HEK293 (cell line): Measurements from ENCODE around the gene BPHL.

Experiments used
- CTCF ChIA-PET: fragments of 350-600 bp; formaldehyde crosslinking; extraction: SDS; loops from one replicate; lab custom pipeline; 2021; ENCODE audit warnings: antibody characterized with exemption; lab: Yijun Ruan, JAX
- POLR2A ChIA-PET: fragments of 300-600 bp; formaldehyde crosslinking; extraction: SDS; loops from one replicate; lab custom pipeline; 2020; ENCODE audit warnings: antibody characterized with exemption, inconsistent platforms; lab: Yijun Ruan, JAX
- H3K27ac ChIP-seq: fragments of 200-500 bp; sonication (Bioruptor generic); 2 replicates; pipeline ENCODE4 v1.5.1; 2014; ENCODE audit warnings: low read depth, low read length, control low read depth, inconsistent platforms; ENCODE audit errors: extremely low read depth
- H3K36me3 ChIP-seq, 2 experiments: fragments of 200-500 bp in 1 of 2; sonication (Bioruptor generic) in 1 of 2; 1 replicate in 1 of 2; 2 replicates in 1 of 2; pipeline ENCODE4 v1.5.1; 2014 to 2017; ENCODE audit warnings: inconsistent platforms in 2 of 2, low read length in 2 of 2; ENCODE audit not compliant: control insufficient read depth in 2 of 2, insufficient read depth in 1 of 2
- H3K4me1 ChIP-seq: fragments of 200-500 bp; sonication (Bioruptor generic); 2 replicates; pipeline ENCODE4 v1.5.1; 2014; ENCODE audit warnings: mild to moderate bottlenecking, low read length, inconsistent platforms; ENCODE audit not compliant: control insufficient read depth, insufficient read depth
- H3K4me3 ChIP-seq: 2 replicates; pipeline ENCODE4 v1.5.1; 2011; ENCODE audit warnings: low read depth, mild to moderate bottlenecking, control low read depth, low read length, moderate library complexity
- H3K9me3 ChIP-seq: fragments of 200-500 bp; sonication (Bioruptor generic); 2 replicates; pipeline ENCODE4 v1.5.1; 2014; ENCODE audit warnings: low read depth, low read length, inconsistent platforms; ENCODE audit not compliant: control insufficient read depth, insufficient read depth
- HOXD13 ChIP-seq: sonication (generic); formaldehyde crosslinking; IDR thresholded peaks from 2 replicates; pipeline ENCODE4 v1.8.0; 2022; ENCODE audit warnings: missing genetic modification reagents, borderline replicate concordance
- KLF1 ChIP-seq: fragments of 450-650 bp; formaldehyde crosslinking; IDR thresholded peaks from 2 replicates; pipeline ENCODE4 v1.5.1; 2016; ENCODE audit warnings: missing biosample characterization, missing genetic modification characterization
- ZBTB26 ChIP-seq: fragments of 450-650 bp; formaldehyde crosslinking; optimal IDR thresholded peaks from 2 replicates; pipeline ENCODE3; 2016; ENCODE audit warnings: missing biosample characterization, mild to moderate bottlenecking, missing genetic modification characterization
- ZFP41 ChIP-seq: fragments of 450-650 bp; formaldehyde crosslinking; IDR thresholded peaks from 2 replicates; pipeline ENCODE4 v1.5.1; 2016; ENCODE audit warnings: missing biosample characterization, missing genetic modification characterization, borderline replicate concordance
- ZNF121 ChIP-seq: fragments of 450-650 bp; formaldehyde crosslinking; IDR thresholded peaks from 2 replicates; pipeline ENCODE4 v1.5.1; 2016; ENCODE audit warnings: missing biosample characterization, missing genetic modification characterization
- ZNF132 ChIP-seq: fragments of 450-650 bp; formaldehyde crosslinking; IDR thresholded peaks from 2 replicates; pipeline ENCODE4 v1.5.1; 2017; ENCODE audit warnings: missing biosample characterization, missing genetic modification characterization, borderline replicate concordance
- ZNF24 ChIP-seq: fragments of 450-650 bp; formaldehyde crosslinking; IDR thresholded peaks from 2 replicates; pipeline ENCODE4 v1.5.1; 2016; ENCODE audit warnings: missing biosample characterization, missing genetic modification characterization
- ZNF518A ChIP-seq: fragments of 450-650 bp; formaldehyde crosslinking; conservative IDR thresholded peaks from 2 replicates; pipeline ENCODE4 v1.5.1; 2016; ENCODE audit warnings: low read depth, missing biosample characterization, missing genetic modification characterization
- ZNF626 ChIP-seq: fragments of 450-650 bp; sonication (Bioruptor Pico); formaldehyde crosslinking; IDR thresholded peaks from 2 replicates; pipeline ENCODE4 v1.5.1; 2018; ENCODE audit warnings: missing biosample characterization, missing genetic modification characterization, inconsistent platforms
- ZNF670 ChIP-seq: fragments of 450-650 bp; formaldehyde crosslinking; IDR thresholded peaks from 2 replicates; pipeline ENCODE4 v1.5.1; 2016; ENCODE audit warnings: missing biosample characterization, missing genetic modification characterization, low read depth
- TF ChIP-seq, protein P1 (sequence below): fragments of 450-650 bp; formaldehyde crosslinking; IDR thresholded peaks from 2 replicates; pipeline ENCODE4 v1.5.1; 2016; ENCODE audit warnings: missing biosample characterization, missing genetic modification characterization
- TF ChIP-seq, protein P2 (sequence below): fragments of 450-650 bp; formaldehyde crosslinking; IDR thresholded peaks from 2 replicates; pipeline ENCODE4 v1.5.1; 2016; ENCODE audit warnings: missing biosample characterization, missing genetic modification characterization, low read depth
- TF ChIP-seq, protein P3 (sequence below): fragments of 450-650 bp; formaldehyde crosslinking; IDR thresholded peaks from 2 replicates; pipeline ENCODE4 v1.5.1; 2016; ENCODE audit warnings: missing biosample characterization, missing genetic modification characterization, borderline replicate concordance
- TF ChIP-seq, protein P4 (sequence below): fragments of 450-650 bp; IDR thresholded peaks from 2 replicates; pipeline ENCODE4 v1.5.1; 2018; ENCODE audit warnings: missing biosample characterization, missing genetic modification characterization
- TF ChIP-seq, protein P5 (sequence below): fragments of 450-650 bp; formaldehyde crosslinking; IDR thresholded peaks from 2 replicates; pipeline ENCODE4 v1.5.1; 2016; ENCODE audit warnings: missing biosample characterization, missing genetic modification characterization, borderline replicate concordance

BPHL gene

GRCh38 chr6:3144571-3144970, 26.1 kb downstream of the BPHL start:
- TF ChIP-seq, protein P1, sequence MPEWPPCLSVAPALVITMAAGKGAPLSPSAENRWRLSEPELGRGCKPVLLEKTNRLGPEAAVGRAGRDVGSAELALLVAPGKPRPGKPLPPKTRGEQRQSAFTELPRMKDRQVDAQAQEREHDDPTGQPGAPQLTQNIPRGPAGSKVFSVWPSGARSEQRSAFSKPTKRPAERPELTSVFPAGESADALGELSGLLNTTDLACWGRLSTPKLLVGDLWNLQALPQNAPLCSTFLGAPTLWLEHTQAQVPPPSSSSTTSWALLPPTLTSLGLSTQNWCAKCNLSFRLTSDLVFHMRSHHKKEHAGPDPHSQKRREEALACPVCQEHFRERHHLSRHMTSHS (tag by site-specific recombination) = no peak
- TF ChIP-seq HOXD13 (CRISPR knock-in tag) (no peak), ZBTB26 (tag by site-specific recombination) (no peak), KLF1 (tag by site-specific recombination) (no peak), ZNF121 (tag by site-specific recombination) (no peak), ZFP41 (tag by site-specific recombination) (no peak), ZNF132 (tag by site-specific recombination) (no peak), ZNF518A (tag by site-specific recombination) (no peak), ZNF626 (tag by site-specific recombination) (no peak), ZNF24 (no peak), ZNF670 (tag by site-specific recombination) (no peak)
- TF ChIP-seq, protein P2, sequence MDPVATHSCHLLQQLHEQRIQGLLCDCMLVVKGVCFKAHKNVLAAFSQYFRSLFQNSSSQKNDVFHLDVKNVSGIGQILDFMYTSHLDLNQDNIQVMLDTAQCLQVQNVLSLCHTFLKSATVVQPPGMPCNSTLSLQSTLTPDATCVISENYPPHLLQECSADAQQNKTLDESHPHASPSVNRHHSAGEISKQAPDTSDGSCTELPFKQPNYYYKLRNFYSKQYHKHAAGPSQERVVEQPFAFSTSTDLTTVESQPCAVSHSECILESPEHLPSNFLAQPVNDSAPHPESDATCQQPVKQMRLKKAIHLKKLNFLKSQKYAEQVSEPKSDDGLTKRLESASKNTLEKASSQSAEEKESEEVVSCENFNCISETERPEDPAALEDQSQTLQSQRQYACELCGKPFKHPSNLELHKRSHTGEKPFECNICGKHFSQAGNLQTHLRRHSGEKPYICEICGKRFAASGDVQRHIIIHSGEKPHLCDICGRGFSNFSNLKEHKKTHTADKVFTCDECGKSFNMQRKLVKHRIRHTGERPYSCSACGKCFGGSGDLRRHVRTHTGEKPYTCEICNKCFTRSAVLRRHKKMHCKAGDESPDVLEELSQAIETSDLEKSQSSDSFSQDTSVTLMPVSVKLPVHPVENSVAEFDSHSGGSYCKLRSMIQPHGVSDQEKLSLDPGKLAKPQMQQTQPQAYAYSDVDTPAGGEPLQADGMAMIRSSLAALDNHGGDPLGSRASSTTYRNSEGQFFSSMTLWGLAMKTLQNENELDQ (tag by site-specific recombination) = no peak
- TF ChIP-seq, protein P3, sequence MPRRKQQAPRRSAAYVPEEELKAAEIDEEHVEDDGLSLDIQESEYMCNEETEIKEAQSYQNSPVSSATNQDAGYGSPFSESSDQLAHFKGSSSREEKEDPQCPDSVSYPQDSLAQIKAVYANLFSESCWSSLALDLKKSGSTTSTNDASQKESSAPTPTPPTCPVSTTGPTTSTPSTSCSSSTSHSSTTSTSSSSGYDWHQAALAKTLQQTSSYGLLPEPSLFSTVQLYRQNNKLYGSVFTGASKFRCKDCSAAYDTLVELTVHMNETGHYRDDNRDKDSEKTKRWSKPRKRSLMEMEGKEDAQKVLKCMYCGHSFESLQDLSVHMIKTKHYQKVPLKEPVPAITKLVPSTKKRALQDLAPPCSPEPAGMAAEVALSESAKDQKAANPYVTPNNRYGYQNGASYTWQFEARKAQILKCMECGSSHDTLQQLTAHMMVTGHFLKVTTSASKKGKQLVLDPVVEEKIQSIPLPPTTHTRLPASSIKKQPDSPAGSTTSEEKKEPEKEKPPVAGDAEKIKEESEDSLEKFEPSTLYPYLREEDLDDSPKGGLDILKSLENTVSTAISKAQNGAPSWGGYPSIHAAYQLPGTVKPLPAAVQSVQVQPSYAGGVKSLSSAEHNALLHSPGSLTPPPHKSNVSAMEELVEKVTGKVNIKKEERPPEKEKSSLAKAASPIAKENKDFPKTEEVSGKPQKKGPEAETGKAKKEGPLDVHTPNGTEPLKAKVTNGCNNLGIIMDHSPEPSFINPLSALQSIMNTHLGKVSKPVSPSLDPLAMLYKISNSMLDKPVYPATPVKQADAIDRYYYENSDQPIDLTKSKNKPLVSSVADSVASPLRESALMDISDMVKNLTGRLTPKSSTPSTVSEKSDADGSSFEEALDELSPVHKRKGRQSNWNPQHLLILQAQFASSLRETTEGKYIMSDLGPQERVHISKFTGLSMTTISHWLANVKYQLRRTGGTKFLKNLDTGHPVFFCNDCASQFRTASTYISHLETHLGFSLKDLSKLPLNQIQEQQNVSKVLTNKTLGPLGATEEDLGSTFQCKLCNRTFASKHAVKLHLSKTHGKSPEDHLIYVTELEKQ = no peak
- TF ChIP-seq, protein P4, sequence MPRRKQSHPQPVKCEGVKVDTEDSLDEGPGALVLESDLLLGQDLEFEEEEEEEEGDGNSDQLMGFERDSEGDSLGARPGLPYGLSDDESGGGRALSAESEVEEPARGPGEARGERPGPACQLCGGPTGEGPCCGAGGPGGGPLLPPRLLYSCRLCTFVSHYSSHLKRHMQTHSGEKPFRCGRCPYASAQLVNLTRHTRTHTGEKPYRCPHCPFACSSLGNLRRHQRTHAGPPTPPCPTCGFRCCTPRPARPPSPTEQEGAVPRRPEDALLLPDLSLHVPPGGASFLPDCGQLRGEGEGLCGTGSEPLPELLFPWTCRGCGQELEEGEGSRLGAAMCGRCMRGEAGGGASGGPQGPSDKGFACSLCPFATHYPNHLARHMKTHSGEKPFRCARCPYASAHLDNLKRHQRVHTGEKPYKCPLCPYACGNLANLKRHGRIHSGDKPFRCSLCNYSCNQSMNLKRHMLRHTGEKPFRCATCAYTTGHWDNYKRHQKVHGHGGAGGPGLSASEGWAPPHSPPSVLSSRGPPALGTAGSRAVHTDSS (tag by site-specific recombination) = no peak
- TF ChIP-seq, protein P5, sequence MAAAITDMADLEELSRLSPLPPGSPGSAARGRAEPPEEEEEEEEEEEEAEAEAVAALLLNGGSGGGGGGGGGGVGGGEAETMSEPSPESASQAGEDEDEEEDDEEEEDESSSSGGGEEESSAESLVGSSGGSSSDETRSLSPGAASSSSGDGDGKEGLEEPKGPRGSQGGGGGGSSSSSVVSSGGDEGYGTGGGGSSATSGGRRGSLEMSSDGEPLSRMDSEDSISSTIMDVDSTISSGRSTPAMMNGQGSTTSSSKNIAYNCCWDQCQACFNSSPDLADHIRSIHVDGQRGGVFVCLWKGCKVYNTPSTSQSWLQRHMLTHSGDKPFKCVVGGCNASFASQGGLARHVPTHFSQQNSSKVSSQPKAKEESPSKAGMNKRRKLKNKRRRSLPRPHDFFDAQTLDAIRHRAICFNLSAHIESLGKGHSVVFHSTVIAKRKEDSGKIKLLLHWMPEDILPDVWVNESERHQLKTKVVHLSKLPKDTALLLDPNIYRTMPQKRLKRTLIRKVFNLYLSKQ = no peak
- ChIA-PET CTCF (no interaction called here), POLR2A (no interaction called here)
- no peak overlapping the region for H3K4me3 ChIP-seq
- no peak overlapping the region for H3K27ac ChIP-seq
- no peaks in the 10 kb centered on the region for H3K4me1 ChIP-seq
- H3K9me3 ChIP-seq = no peaks in the 10 kb centered on the region
- H3K36me3 ChIP-seq = peaks cover 14 to 38% of the 10 kb centered on the region in 2 experiments; a peak in 2 of 3 replicates
